HepG2 (cell line): ENCODE results near the gene EFCAB8. TPM values are rescaled to one million over a fixed set of nuclear protein-coding genes. Genes with fewer than 3 reads are reported as not detected.

Experiments
- BCL3 ChIP-seq: sonication (generic); formaldehyde crosslinking; IDR thresholded peaks from 2 replicates; pipeline ENCODE4 v1.5.1; 2020; ENCODE audit warnings: mild to moderate bottlenecking, missing genetic modification reagents, moderate library complexity
- DPF2 ChIP-seq: sonication (generic); formaldehyde crosslinking; IDR thresholded peaks from 2 replicates; pipeline ENCODE4 v1.4.0; 2020; ENCODE audit warnings: mild to moderate bottlenecking, low read depth, missing genetic modification reagents, borderline replicate concordance
- FOXA1 ChIP-seq, 2 experiments: fragments of 450-650 bp in 1 of 2; sonication (generic) in 1 of 2; formaldehyde crosslinking in 1 of 2; IDR thresholded peaks; 2 replicates each; pipeline versions ENCODE4 v1.4.0 to v1.6.1; 2016 to 2020; ENCODE audit warnings: missing genetic modification reagents in 1 of 2
- HNF1B ChIP-seq: sonication (generic); formaldehyde crosslinking; IDR thresholded peaks from 2 replicates; pipeline ENCODE4 v1.5.1; 2020; ENCODE audit warnings: mild to moderate bottlenecking, moderate library complexity, missing genetic modification reagents
- NBN ChIP-seq: fragments of 450-650 bp; conservative IDR thresholded peaks from 2 replicates; pipeline ENCODE4 v1.6.1; 2017
- NFYB ChIP-seq: sonication (generic); formaldehyde crosslinking; IDR thresholded peaks from 2 replicates; pipeline ENCODE4 v1.4.0; 2020; ENCODE audit warnings: missing genetic modification reagents
- RORA ChIP-seq: sonication (generic); formaldehyde crosslinking; IDR thresholded peaks from 2 replicates; pipeline ENCODE4 v1.5.0; 2020; ENCODE audit warnings: mild to moderate bottlenecking, missing genetic modification reagents, moderate library complexity
- SP4 ChIP-seq: sonication (generic); formaldehyde crosslinking; IDR thresholded peaks from 2 replicates; pipeline ENCODE4 v1.8.1; 2023; ENCODE audit warnings: mild to moderate bottlenecking, missing genetic modification reagents
- TAF1 ChIP-seq: sonication (generic); formaldehyde crosslinking; IDR thresholded peaks from 2 replicates; pipeline ENCODE4 v1.4.0; 2020; ENCODE audit warnings: missing genetic modification reagents
- WIZ ChIP-seq: sonication (generic); formaldehyde crosslinking; IDR thresholded peaks from 2 replicates; pipeline ENCODE4 v1.5.1; 2020; ENCODE audit warnings: mild to moderate bottlenecking, missing genetic modification reagents
- ZBTB46 ChIP-seq: sonication (generic); formaldehyde crosslinking; IDR thresholded peaks from 2 replicates; pipeline ENCODE4 v1.4.0; 2020; ENCODE audit warnings: mild to moderate bottlenecking, missing genetic modification reagents, borderline replicate concordance
- ZBTB8A ChIP-seq: sonication (generic); formaldehyde crosslinking; IDR thresholded peaks from 2 replicates; pipeline ENCODE4 v1.4.0; 2020; ENCODE audit warnings: mild to moderate bottlenecking, low read depth, missing genetic modification reagents, borderline replicate concordance
- ZKSCAN8 ChIP-seq: IDR thresholded peaks from 2 replicates; pipeline ENCODE4 v1.6.1; 2016; ENCODE audit warnings: borderline replicate concordance, missing genetic modification reagents, missing compliant biosample characterization
- ZNF20 ChIP-seq: sonication (generic); formaldehyde crosslinking; IDR thresholded peaks from 2 replicates; pipeline ENCODE4 v1.4.0; 2020; ENCODE audit warnings: mild to moderate bottlenecking, moderate library complexity, missing genetic modification reagents
- ZNF234 ChIP-seq: sonication (generic); formaldehyde crosslinking; conservative IDR thresholded peaks from 2 replicates; pipeline ENCODE4 v1.5.1; 2020; ENCODE audit warnings: mild to moderate bottlenecking, missing genetic modification reagents
- polyA plus RNA-seq, 8 experiments: library from polyadenylated mRNA; depleted of rRNA in 3 of 8; stranded (reverse) in 7 of 8; unstranded in 1 of 8; fragments of >200 nt; fragmentation: Illumina TruSeq in 4 of 8; extraction: Trizol in 4 of 8; gene quantifications; 2 replicates each; pipeline versions ENCODE4 v1.2.1 to v1.2.3, GENCODE V29; 2011 to 2016; ENCODE audit warnings: low read depth in 4 of 8, missing spikeins in 1 of 8, mixed read lengths in 1 of 8; ENCODE audit not compliant: insufficient read depth in 1 of 8
- total RNA-seq, 5 experiments: library from RNA; depleted of rRNA; stranded (reverse); fragments of >200 nt; fragmentation: Illumina TruSeq; extraction: Trizol; gene quantifications; 2 replicates each; pipeline ENCODE4 v1.2.3, GENCODE V29; 2016; ENCODE audit warnings: low read depth in 1 of 5
- TF ChIP-seq, protein P1 (sequence below): sonication (generic); formaldehyde crosslinking; IDR thresholded peaks from 2 replicates; pipeline ENCODE4 v1.4.0; 2020; ENCODE audit warnings: missing genetic modification reagents

EFCAB8 gene
- total and polyA plus RNA-seq, 2 of the 13 experiments (the other 11 are each of a cell fraction or from before 2014, with no cell fraction given), result 0.15 to 0.22 TPM

- TF ChIP-seq HNF1B (CRISPR knock-in tag), result peak; percentile 97
- no peak; the same call in 1 of the 2 replicates for TF ChIP-seq NFYB (CRISPR knock-in tag)
- TF ChIP-seq RORA (CRISPR knock-in tag), result no peak
- peak; percentile 77 for TF ChIP-seq TAF1 (CRISPR knock-in tag)
- TF ChIP-seq ZBTB8A (CRISPR knock-in tag), result peak; percentile 98
- peak; percentile 100 for TF ChIP-seq ZBTB46 (CRISPR knock-in tag)
- no peak for TF ChIP-seq NBN
- TF ChIP-seq WIZ (CRISPR knock-in tag), result peak; percentile 77
- TF ChIP-seq FOXA1 (IDR thresholded peaks at IDR 0.05), result peak; percentile 65
- peak; percentile 100 for TF ChIP-seq FOXA1 (CRISPR knock-in tag; IDR thresholded peaks at IDR 0.05)
- peak; percentile 99 for TF ChIP-seq DPF2
- TF ChIP-seq SP4 (CRISPR knock-in tag), result peak; percentile 84
- TF ChIP-seq ZKSCAN8 (CRISPR knock-in tag), result peak; percentile 97
- TF ChIP-seq BCL3 (CRISPR knock-in tag), result peak; percentile 94
- no peak for TF ChIP-seq ZNF234 (CRISPR knock-in tag)
- TF ChIP-seq, protein P1, sequence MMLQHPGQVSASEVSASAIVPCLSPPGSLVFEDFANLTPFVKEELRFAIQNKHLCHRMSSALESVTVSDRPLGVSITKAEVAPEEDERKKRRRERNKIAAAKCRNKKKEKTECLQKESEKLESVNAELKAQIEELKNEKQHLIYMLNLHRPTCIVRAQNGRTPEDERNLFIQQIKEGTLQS (CRISPR knock-in tag), result peak; percentile 48; the same call in 1 of the 2 replicates
- TF ChIP-seq ZNF20 (CRISPR knock-in tag), result no peak
Measured at GRCh38 chr20:33009214-33010132, 150.8 kb downstream of the EFCAB8 start (continued).
